Suprapubic skin (tissue), 4 donors: ENCODE measurements around the gene RBM14.

ENCODE experiments used
- EP300 ChIP-seq: sonication (generic); formaldehyde crosslinking; IDR thresholded peaks from one replicate; pipeline ENCODE4 v1.6.1; 2017; ENCODE audit warnings: antibody characterized with exemption
- POLR2AphosphoS5 ChIP-seq, 3 donors: sonication (generic); formaldehyde crosslinking; IDR thresholded peaks; one replicate each; pipeline ENCODE4 v1.6.1; 2017; ENCODE audit warnings: antibody characterized with exemption in 3 of 3
- TF ChIP-seq, protein P1 (sequence below), 2 donors: fragments of 200-600 bp in 1 of 2; fragments of 450-650 bp in 1 of 2; sonication (generic) in 1 of 2; IDR thresholded peaks; one replicate each; pipeline ENCODE4 v1.5.1; 2016 to 2019; ENCODE audit warnings: antibody characterized with exemption in 2 of 2, mild to moderate bottlenecking in 1 of 2, moderate library complexity in 1 of 2

GRCh38 chr11:66659763-66660162, 43.3 kb downstream of the RBM14 start:
- TF ChIP-seq, protein P1, sequence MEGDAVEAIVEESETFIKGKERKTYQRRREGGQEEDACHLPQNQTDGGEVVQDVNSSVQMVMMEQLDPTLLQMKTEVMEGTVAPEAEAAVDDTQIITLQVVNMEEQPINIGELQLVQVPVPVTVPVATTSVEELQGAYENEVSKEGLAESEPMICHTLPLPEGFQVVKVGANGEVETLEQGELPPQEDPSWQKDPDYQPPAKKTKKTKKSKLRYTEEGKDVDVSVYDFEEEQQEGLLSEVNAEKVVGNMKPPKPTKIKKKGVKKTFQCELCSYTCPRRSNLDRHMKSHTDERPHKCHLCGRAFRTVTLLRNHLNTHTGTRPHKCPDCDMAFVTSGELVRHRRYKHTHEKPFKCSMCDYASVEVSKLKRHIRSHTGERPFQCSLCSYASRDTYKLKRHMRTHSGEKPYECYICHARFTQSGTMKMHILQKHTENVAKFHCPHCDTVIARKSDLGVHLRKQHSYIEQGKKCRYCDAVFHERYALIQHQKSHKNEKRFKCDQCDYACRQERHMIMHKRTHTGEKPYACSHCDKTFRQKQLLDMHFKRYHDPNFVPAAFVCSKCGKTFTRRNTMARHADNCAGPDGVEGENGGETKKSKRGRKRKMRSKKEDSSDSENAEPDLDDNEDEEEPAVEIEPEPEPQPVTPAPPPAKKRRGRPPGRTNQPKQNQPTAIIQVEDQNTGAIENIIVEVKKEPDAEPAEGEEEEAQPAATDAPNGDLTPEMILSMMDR (IDR thresholded peaks at IDR 0.05) = no peak
- no peak for TF ChIP-seq POLR2AphosphoS5 (IDR thresholded peaks at IDR 0.05)
- TF ChIP-seq EP300 = no peak
